CD4-positive, CD25-positive, alpha-beta regulatory T cell (primary cell): ENCODE measurements around the gene GDF11. TPM values are rescaled to one million over a fixed set of nuclear protein-coding genes. Genes with fewer than 3 reads are reported as not detected.
A peak's percentile ranks its signal among the peaks of the same experiment; 100 is the strongest.

Experiments
- ATAC-seq, 2 donors: fragments of 150-1000 bp; cut with Tn5 transposase; one replicate each; pipeline ENCODE4 v1.10.0; 2021; ENCODE audit warnings: low read depth in 2 of 2, moderate number of reproducible peaks in 2 of 2, moderate library complexity in 1 of 2
- DNase-seq, 3 donors: peaks; one replicate each; pipeline versions ENCODE4 v3.0.0 to v3.0.0-alpha.2; 2012 to 2022; ENCODE audit warnings: mixed read lengths in 1 of 3
- H3K27ac ChIP-seq: one replicate; pipeline ENCODE4 v1.7.0; 2013; ENCODE audit warnings: mild to moderate bottlenecking, low read length; ENCODE audit not compliant: insufficient read depth, poor library complexity, severe bottlenecking
- H3K27me3 ChIP-seq: one replicate; pipeline ENCODE4 v1.7.0; 2013; ENCODE audit warnings: low read length; ENCODE audit not compliant: control insufficient read depth, insufficient read depth
- H3K36me3 ChIP-seq: one replicate; pipeline ENCODE4 v1.7.0; 2013; ENCODE audit warnings: mild to moderate bottlenecking, low read length, moderate library complexity; ENCODE audit not compliant: control insufficient read depth, insufficient read depth
- H3K4me1 ChIP-seq: 2 replicates; pipeline ENCODE4 v1.7.0; 2013; ENCODE audit warnings: mild to moderate bottlenecking, low read length; ENCODE audit not compliant: insufficient read depth, control insufficient read depth, poor library complexity, severe bottlenecking
- H3K4me3 ChIP-seq: one replicate; pipeline ENCODE4 v1.7.0; 2013; ENCODE audit warnings: low read depth, mild to moderate bottlenecking, low read length, moderate library complexity
- H3K9me3 ChIP-seq, 2 experiments: 1 replicate in 1 of 2; 2 replicates in 1 of 2; pipeline ENCODE4 v1.7.0; 2013; ENCODE audit warnings: low read length in 2 of 2, mild to moderate bottlenecking in 1 of 2, moderate library complexity in 1 of 2; ENCODE audit not compliant: control insufficient read depth in 2 of 2
- H3K27ac Mint-ChIP-seq, 3 donors: one replicate each; pipeline ENCODE4 v1.8.0; 2020 to 2022; ENCODE audit warnings: mild to moderate bottlenecking in 3 of 3, mixed read lengths in 3 of 3, moderate library complexity in 2 of 3
- H3K27me3 Mint-ChIP-seq: one replicate; pipeline ENCODE4 v1.8.0; 2022; ENCODE audit warnings: mild to moderate bottlenecking, mixed read lengths
- H3K36me3 Mint-ChIP-seq: one replicate; pipeline ENCODE4 v1.8.0; 2020; ENCODE audit warnings: mixed read lengths
- H3K4me1 Mint-ChIP-seq, 4 donors: one replicate each; pipeline ENCODE4 v1.8.0; 2020 to 2022; ENCODE audit warnings: mixed read lengths in 4 of 4, mild to moderate bottlenecking in 1 of 4
- H3K4me3 Mint-ChIP-seq, 4 donors: one replicate each; pipeline ENCODE4 v1.8.0; 2020 to 2022; ENCODE audit warnings: mild to moderate bottlenecking in 4 of 4, mixed read lengths in 4 of 4, moderate library complexity in 3 of 4
- H3K9me3 Mint-ChIP-seq, 7 donors: one replicate each; pipeline ENCODE4 v1.8.0; 2020 to 2022; ENCODE audit warnings: mixed read lengths in 7 of 7, mild to moderate bottlenecking in 3 of 7, moderate library complexity in 2 of 7
- polyA plus RNA-seq, 4 donors: library from polyadenylated mRNA; unstranded; fragments of 300-500 nt; fragmentation: Illumina TruSeq; gene quantifications; one replicate each; pipeline ENCODE4 v1.2.3, GENCODE V29; 2021
- total RNA-seq: library from RNA; stranded (reverse); gene quantifications from one replicate; pipeline ENCODE4 v1.2.3, GENCODE V29; 2022

The GDF11 gene
- 7.4 TPM for total RNA-seq
- 1 to 10 TPM in 1 of 4 donors, under 1 TPM in 3; 0.56 to 1.2 (median 0.66) TPM for polyA plus RNA-seq

DNA sequence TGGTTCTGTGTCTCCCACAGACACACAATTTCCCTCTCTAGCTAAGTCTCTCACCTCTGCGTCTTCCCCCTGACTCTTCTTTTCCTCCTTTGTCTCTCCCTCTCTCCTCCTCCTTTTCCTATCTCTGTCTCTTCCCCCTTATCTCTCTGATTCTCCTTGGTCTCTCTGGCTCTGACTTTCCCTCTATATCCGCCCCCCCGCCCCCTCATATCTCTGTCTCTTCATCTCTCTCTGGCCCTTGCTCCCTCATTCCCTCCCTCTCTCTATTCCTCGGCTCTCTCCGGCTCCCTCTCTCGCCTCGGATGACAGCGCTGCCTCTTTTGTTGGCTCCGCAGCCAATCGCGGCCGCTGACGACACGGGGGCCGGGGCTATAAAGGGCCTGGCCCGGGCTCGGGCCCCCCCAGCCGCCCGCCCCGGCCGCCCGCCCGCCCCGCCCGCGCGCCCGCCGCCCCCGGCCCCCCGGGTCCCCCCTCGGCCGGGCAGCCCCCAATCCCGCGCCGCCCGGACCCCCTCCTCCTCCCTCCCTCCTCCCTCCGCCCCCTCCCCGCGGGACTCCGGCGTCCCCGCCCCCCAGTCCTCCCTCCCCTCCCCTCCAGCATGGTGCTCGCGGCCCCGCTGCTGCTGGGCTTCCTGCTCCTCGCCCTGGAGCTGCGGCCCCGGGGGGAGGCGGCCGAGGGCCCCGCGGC, at the start of gene GDF11:
Gene GDF11 (plus strand): TSS at position 404 of the 687 bp plus-strand sequence. CDS start 195 bp downstream, at position 599.
- Mint-ChIP-seq H3K9me3 (no peaks in the 10 kb centered on the region), H3K4me3 (peak within 1 kb of the TSS; percentile 93 to 97 (median 94)), H3K36me3 (no peaks in the 10 kb centered on the region), H3K4me1 (peaks cover 5 to 50% (median 31%) of the 10 kb centered on the region in 4 donors), H3K27ac (peak within 1 kb of the TSS; percentile 86 to 88 (median 87)), H3K27me3 (peaks cover 5% of the 10 kb centered on the region)
- Histone ChIP-seq H3K4me1 (peaks cover 27% of the 10 kb centered on the region), H3K27ac (peak within 1 kb of the TSS; percentile 66), H3K36me3 (no peaks in the 10 kb centered on the region), H3K27me3 (no peaks in the 10 kb centered on the region), H3K9me3 (no peaks in the 10 kb centered on the region), H3K4me3 (peak within 1 kb of the TSS; percentile 79)
- peak; percentile 59 to 66 for ATAC-seq
- peak; percentile 66 to 75 (median 72) for DNase-seq

GRCh38 chr12:55693323-55694187, 49.4 kb upstream of the GDF11 start:
- Histone ChIP-seq H3K27me3 (no peaks in the 10 kb centered on the region), H3K36me3 (no peaks in the 10 kb centered on the region), H3K4me1 (no peaks in the 10 kb centered on the region), H3K27ac (no peak overlapping the region), H3K4me3 (no peak overlapping the region), H3K9me3 (no peaks in the 10 kb centered on the region)
- Mint-ChIP-seq H3K9me3 (no peaks in the 10 kb centered on the region), H3K4me1 (peaks cover 0 to 4% (median 0%) of the 10 kb centered on the region in 4 donors), H3K27me3 (peaks cover 6% of the 10 kb centered on the region), H3K27ac (no peak overlapping the region), H3K4me3 (no peak overlapping the region), H3K36me3 (no peaks in the 10 kb centered on the region)
- no peak for ATAC-seq
- DNase-seq, result no peak

DNA sequence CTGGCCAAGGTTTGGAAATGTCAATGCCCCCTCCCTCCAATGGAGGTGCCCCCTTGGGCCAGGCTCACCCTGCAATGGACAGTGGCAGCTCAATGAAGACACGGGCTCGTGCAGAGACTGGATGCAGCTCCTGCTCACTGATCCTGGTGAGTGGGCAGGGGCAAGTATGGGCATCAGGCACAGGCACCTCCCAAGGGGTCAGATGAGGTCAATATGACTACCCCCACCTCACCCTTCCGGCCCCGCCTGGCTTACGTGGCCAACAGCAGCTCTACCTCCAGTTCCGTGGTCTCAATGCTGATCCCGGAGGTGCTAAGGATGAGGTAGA, 48.8 kb upstream of the GDF11 start:
- H3K27ac ChIP-seq, result no peak overlapping the region
- no peaks in the 10 kb centered on the region for H3K36me3 Mint-ChIP-seq

DNA sequence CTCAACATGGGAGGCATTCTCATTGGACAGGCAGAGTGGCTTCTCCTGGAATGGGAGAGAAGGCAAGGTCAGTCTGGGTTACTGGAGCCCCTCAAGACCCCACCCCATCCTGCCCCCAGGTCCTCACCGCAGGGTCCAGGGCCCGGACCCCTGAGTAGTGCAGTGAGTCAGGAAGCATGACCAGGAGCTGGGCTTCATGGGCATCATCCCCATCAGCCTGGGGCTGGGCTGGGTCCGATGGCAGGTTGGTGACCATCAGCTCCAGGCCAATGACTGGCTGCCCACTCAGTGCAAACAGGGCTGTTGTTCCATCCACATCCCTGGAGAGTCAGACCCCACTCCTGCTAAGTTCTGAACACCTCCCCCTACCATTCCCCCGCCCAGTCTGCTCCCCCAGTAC, 48.3 kb upstream of the GDF11 start:
- no peak for DNase-seq
- no peak for ATAC-seq
- Histone ChIP-seq H3K36me3 (no peaks in the 10 kb centered on the region), H3K27me3 (no peaks in the 10 kb centered on the region), H3K27ac (no peak overlapping the region), H3K4me1 (no peaks in the 10 kb centered on the region), H3K9me3 (no peaks in the 10 kb centered on the region), H3K4me3 (no peak overlapping the region)
- H3K9me3 Mint-ChIP-seq, result no peaks in the 10 kb centered on the region
- H3K36me3 Mint-ChIP-seq, result no peaks in the 10 kb centered on the region
- H3K4me1 Mint-ChIP-seq, result peaks cover 0 to 4% (median 0%) of the 10 kb centered on the region in 4 donors
- H3K27me3 Mint-ChIP-seq, result peaks cover 6% of the 10 kb centered on the region
- no peak overlapping the region for H3K27ac Mint-ChIP-seq
- no peak overlapping the region for H3K4me3 Mint-ChIP-seq

More for the DNA sequence above, 48.8 kb upstream of the GDF11 start:
- H3K9me3 Mint-ChIP-seq, result no peaks in the 10 kb centered on the region
- peaks cover 6% of the 10 kb centered on the region for H3K27me3 Mint-ChIP-seq
- ATAC-seq, result no peak
- no peak overlapping the region for H3K27ac Mint-ChIP-seq
- Histone ChIP-seq H3K9me3 (no peaks in the 10 kb centered on the region), H3K36me3 (no peaks in the 10 kb centered on the region), H3K27me3 (no peaks in the 10 kb centered on the region), H3K4me1 (no peaks in the 10 kb centered on the region), H3K4me3 (no peak overlapping the region)
- peaks cover 0 to 4% (median 0%) of the 10 kb centered on the region in 4 donors for H3K4me1 Mint-ChIP-seq
- no peak overlapping the region for H3K4me3 Mint-ChIP-seq
- no peak for DNase-seq

- H3K36me3 ChIP-seq, result no peaks in the 10 kb centered on the region
- no peaks in the 10 kb centered on the region for H3K27me3 ChIP-seq
- Mint-ChIP-seq H3K4me1 (peaks cover 0 to 4% (median 0%) of the 10 kb centered on the region in 4 donors), H3K9me3 (no peaks in the 10 kb centered on the region), H3K27me3 (peaks cover 6% of the 10 kb centered on the region), H3K4me3 (no peak overlapping the region), H3K27ac (no peak overlapping the region), H3K36me3 (no peaks in the 10 kb centered on the region)
- H3K4me1 ChIP-seq, result no peaks in the 10 kb centered on the region
- no peak overlapping the region for H3K4me3 ChIP-seq
- H3K9me3 ChIP-seq, result no peaks in the 10 kb centered on the region
- DNase-seq, result no peak
- ATAC-seq, result no peak
- no peak overlapping the region for H3K27ac ChIP-seq
Measured at GRCh38 chr12:55695349-55695748, 47.6 kb upstream of the GDF11 start.

DNA sequence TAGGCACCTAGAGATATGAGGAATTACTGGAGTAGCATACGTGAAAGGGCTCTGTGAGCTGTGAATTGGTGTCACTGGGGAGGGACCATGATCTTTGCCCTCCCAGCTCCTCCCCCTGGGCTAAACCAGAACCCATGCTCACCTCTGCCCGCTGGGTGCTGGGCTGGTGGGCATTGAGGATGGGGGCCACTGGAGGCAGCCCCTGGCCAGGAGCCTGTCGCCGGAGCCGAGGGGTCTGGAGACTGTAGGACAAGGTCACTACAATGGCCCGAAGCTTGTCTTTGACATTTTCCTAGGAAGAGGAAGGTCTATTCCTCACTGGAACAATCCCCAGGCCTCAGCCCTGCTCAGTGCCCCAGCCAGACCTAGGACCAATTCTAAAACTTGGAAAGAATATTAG, 46.8 kb upstream of the GDF11 start:
- no peaks in the 10 kb centered on the region for H3K36me3 Mint-ChIP-seq

DNA sequence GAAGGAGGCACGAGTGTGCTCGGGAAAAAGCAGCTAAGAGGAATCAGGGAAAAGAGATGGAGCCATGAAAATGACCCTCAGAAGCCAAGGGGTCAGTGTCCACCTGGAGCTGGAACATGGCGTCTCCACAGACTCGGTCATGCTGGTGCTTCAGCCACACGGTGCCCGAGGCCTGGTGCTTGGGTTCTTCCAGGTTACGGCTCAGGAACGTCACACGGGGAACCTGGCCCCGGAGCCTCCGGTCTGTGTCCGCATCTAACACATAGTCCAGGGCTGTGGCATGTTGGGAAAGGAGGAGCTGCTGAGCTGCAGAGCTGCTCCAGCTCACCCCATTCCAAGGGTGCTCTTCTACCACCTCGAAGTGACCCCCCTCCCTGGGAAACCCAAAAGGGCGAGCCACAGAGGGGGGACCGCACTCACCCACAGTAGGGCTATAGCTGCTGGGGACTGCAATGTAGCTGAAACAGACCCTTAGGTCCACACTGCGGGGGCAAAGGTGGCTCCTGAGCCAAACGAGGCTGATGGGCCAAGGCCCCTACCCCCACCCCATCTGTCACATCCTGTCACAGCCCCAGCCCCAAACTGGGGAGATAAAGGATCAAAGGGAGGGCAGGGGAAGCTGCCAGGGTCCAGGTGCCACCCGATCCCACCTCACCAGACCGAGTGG, 46.0 kb upstream of the GDF11 start:
- H3K27me3 ChIP-seq, result no peaks in the 10 kb centered on the region
- no peak overlapping the region for H3K27ac Mint-ChIP-seq
- H3K9me3 Mint-ChIP-seq, result no peaks in the 10 kb centered on the region
- H3K4me3 Mint-ChIP-seq, result no peak overlapping the region
- H3K4me1 Mint-ChIP-seq, result peaks cover 0 to 2% (median 0%) of the 10 kb centered on the region in 4 donors
- no peaks in the 10 kb centered on the region for H3K4me1 ChIP-seq
- ATAC-seq (no peak), DNase-seq (no peak)
- H3K36me3 ChIP-seq, result no peaks in the 10 kb centered on the region
- no peak overlapping the region for H3K27ac ChIP-seq
- H3K9me3 ChIP-seq, result no peaks in the 10 kb centered on the region
- H3K36me3 Mint-ChIP-seq, result no peaks in the 10 kb centered on the region
- H3K4me3 ChIP-seq, result no peak overlapping the region
- H3K27me3 Mint-ChIP-seq, result peaks cover 6% of the 10 kb centered on the region

More for the DNA sequence above, 46.8 kb upstream of the GDF11 start:
- no peaks in the 10 kb centered on the region for H3K4me1 ChIP-seq
- no peaks in the 10 kb centered on the region for H3K9me3 ChIP-seq
- H3K4me1 Mint-ChIP-seq, result peaks cover 0 to 3% (median 0%) of the 10 kb centered on the region in 4 donors
- no peaks in the 10 kb centered on the region for H3K27me3 ChIP-seq
- no peaks in the 10 kb centered on the region for H3K36me3 ChIP-seq
- H3K4me3 ChIP-seq, result no peak overlapping the region
- H3K27ac ChIP-seq, result no peak overlapping the region
- DNase-seq (no peak), ATAC-seq (no peak)
- no peaks in the 10 kb centered on the region for H3K9me3 Mint-ChIP-seq
- peaks cover 6% of the 10 kb centered on the region for H3K27me3 Mint-ChIP-seq
- no peak overlapping the region for H3K4me3 Mint-ChIP-seq
- no peak overlapping the region for H3K27ac Mint-ChIP-seq
